ENCODE data around the gene CA5A. TPM values are rescaled to one million over a fixed set of nuclear protein-coding genes. Genes with fewer than 3 reads are reported as not detected.
A peak's percentile ranks its signal among the peaks of the same experiment; 100 is the strongest.

CA5A gene
- total RNA-seq, 1 donor from 2014 or later = 0.06 TPM

DNA sequence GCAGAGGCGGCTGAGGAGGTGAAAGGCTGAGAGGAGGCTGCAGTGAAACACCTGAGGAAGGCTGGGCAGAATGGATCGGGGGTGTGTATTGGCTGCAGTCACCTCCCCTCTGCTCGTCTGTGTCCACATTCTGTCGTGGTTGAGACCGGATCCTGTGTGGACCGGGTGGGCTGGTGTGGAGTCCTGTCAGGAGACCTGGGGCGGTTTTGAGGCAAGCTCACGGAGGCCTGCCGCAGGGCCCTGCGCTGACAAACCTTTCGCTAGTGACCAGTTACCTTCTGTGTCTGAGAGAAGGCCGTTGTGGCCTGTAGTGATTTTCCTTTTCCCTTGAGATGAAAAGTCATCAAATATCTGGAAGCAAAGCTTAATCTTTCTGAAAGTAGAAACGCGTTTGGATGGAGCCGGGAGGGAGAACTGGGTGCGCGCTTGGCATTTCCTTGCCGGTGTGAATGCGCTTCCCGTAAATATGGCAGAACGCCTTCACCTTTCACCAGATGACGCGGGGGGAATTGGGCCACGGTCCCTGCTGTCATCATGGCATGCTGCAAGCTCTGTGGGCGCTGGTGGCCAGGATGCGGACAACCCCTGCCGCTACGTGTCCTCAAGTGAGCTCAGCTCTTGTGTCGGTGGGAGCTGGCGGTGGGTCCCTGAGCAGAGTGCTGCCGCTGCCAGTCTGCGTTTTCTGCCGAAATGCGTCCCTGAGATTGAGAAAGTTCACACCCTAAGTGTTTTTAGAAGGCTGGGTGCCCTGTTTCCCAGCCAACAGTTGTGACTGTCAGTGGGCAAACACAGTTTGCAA, 21.2 kb upstream of the CA5A start:
- Histone ChIP-seq H3K27ac (no peak overlapping the region), H3K9me3 (no peaks in the 10 kb centered on the region), H3K4me1 (peaks cover 49% of the 10 kb centered on the region), H3K36me3 (peaks cover 13% of the 10 kb centered on the region), H3K27me3 (ENCODE audit: low read depth) (no peaks in the 10 kb centered on the region), H3K4me3 (no peak overlapping the region)
- TF ChIP-seq, protein P1, sequence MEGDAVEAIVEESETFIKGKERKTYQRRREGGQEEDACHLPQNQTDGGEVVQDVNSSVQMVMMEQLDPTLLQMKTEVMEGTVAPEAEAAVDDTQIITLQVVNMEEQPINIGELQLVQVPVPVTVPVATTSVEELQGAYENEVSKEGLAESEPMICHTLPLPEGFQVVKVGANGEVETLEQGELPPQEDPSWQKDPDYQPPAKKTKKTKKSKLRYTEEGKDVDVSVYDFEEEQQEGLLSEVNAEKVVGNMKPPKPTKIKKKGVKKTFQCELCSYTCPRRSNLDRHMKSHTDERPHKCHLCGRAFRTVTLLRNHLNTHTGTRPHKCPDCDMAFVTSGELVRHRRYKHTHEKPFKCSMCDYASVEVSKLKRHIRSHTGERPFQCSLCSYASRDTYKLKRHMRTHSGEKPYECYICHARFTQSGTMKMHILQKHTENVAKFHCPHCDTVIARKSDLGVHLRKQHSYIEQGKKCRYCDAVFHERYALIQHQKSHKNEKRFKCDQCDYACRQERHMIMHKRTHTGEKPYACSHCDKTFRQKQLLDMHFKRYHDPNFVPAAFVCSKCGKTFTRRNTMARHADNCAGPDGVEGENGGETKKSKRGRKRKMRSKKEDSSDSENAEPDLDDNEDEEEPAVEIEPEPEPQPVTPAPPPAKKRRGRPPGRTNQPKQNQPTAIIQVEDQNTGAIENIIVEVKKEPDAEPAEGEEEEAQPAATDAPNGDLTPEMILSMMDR (IDR thresholded peaks at IDR 0.05) = no peak
- intact Hi-C loops (cut with DNase I) = no loop called here
- ATAC-seq (no peak), DNase-seq (no peak)

DNA sequence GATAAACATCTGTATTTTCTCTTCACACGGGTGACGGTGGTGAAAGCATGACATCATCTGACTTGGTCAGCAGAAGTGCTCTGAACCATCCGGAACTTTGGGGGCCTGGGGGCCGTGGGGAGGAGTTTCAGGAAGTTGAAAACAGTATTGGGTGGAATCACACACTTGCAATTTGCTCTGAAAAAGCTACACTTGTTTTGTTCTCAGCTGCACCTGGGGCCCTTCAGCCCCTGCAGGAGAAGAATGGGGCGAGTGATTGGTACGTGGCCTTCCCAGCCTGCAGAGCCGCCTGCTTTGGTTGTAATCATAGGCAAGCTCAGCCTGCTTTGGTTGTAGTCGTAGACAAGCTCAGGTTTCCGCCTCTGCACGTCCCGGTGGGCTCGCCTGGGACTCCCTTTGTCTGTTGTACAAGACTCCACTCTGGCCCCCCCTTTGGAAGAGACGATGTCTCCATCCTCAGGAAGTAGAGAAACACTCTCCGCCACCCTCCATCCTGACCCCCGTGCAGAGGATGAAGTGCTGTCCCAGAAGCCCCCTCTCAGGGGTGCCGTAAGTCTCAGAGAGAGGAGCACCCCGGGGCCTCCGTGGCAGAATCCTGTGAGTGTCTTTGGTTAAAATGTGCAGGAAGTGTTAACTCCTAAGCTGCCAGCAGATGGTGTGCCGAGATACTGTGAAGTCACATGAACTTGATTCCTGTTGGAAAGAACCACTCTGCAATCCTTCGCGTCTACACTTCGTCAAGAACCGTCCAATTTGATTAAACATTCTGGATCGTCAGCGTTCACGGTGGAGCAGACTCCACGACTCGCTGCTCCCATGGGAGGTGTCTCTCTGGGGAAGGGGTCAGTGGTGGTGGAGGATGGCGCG, 20.3 kb upstream of the CA5A start:
- peaks cover 13% of the 10 kb centered on the region for H3K36me3 ChIP-seq
- peaks cover 56% of the 10 kb centered on the region for H3K4me1 ChIP-seq
- H3K27me3 ChIP-seq (ENCODE audit: low read depth) = no peaks in the 10 kb centered on the region
- DNase-seq = peak; percentile 62
- TF ChIP-seq, protein P1 (IDR thresholded peaks at IDR 0.05) = no peak
- peak overlapping the region; percentile 77 for H3K27ac ChIP-seq
- peak overlapping the region; percentile 15 for H3K4me3 ChIP-seq
- peak; percentile 5 to 8 for ATAC-seq
- no peaks in the 10 kb centered on the region for H3K9me3 ChIP-seq
- intact Hi-C loops (cut with DNase I) = no loop called here

DNA sequence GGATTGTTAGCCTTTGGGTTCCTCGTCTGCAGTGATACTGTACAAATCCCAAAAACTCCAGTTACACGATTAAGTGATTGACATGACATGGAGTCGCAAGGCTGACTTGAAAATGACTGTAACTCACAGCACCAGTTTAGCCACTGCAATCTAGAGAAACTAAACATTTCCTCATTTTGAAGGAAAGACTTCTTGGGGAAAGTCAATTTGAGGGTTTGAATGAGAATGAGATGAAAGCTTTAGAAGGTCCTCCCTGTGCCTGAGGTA, 19.7 kb upstream of the CA5A start:
- no peaks in the 10 kb centered on the region for H3K27me3 ChIP-seq (ENCODE audit: low read depth)
- intact Hi-C loops (cut with DNase I) = no loop called here
- H3K9me3 ChIP-seq = no peaks in the 10 kb centered on the region
- peak overlapping the region; percentile 77 for H3K27ac ChIP-seq
- ATAC-seq (no peak), DNase-seq (no peak)
- peaks cover 56% of the 10 kb centered on the region for H3K4me1 ChIP-seq
- TF ChIP-seq, protein P1 (IDR thresholded peaks at IDR 0.05) = no peak
- H3K36me3 ChIP-seq = peaks cover 13% of the 10 kb centered on the region
- peak overlapping the region; percentile 15 for H3K4me3 ChIP-seq

DNA sequence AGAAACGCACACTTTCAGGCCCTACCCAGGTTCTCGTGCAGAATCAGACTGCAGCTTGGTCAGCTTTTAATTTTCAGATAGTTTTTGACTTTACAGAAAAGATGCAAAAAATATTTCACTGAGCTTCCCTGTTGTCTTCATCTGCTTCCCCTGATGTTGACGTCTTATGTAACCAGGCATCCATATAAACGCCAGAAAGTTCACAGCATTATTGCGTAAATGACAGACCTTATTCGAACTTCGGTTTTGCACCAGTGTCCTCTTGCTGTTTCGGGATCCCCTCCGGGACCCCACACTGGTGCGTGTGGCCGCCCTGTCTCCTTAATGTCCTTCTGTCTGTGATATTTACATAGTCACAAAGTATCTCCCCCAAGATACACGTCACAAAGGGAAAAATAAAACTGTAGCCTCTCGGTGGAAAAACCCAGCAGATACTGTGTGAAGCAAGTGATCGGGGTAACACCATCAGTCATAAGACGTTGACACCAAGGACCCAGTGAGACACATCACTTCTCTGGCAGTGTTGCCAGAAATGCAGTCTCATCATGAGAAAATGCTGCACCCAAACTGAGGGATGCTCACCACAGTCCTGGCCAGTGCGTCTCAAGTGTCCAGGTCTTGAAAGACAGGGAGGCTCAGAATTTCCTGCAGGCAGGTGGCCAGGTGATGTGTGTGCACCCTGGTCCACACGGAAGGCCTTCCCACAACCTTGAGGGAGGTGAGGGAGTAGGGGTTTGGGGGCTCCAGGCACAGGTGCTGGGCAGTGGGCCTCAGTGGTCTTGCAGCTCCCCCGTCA, 19.2 kb upstream of the CA5A start:
- peaks cover 56% of the 10 kb centered on the region for H3K4me1 ChIP-seq
- DNase-seq = no peak

DNA sequence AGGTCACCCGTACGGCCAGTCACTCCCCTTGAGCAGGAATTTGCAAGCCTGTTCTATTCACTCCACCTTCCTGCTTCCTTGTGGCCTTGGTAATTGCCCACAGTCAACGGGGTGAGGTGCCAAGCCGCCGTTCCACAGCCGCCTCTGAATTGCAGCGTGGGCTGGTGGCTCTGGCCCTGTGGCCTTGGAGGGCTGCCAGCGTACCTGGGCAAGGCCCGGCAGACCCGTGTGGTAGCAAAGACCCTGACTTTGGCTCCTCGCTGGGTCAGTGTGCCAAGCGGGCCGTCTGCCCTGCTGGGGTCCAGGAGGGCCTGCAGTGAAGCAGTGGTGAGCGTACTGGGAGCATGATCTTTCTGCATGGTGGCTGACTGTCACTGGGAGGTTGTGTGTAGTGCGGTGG, 18.5 kb upstream of the CA5A start:
- Histone ChIP-seq H3K36me3 (peaks cover 13% of the 10 kb centered on the region), H3K27ac (peak overlapping the region; percentile 77), H3K4me3 (no peak overlapping the region), H3K27me3 (ENCODE audit: low read depth) (no peaks in the 10 kb centered on the region), H3K9me3 (no peaks in the 10 kb centered on the region), H3K4me1 (peaks cover 56% of the 10 kb centered on the region)
- intact Hi-C loops (cut with DNase I) = no loop called here
- DNase-seq (peak; percentile 61), ATAC-seq (no peak)
- TF ChIP-seq, protein P1 (IDR thresholded peaks at IDR 0.05) = no peak

More for the DNA sequence above, 19.2 kb upstream of the CA5A start:
- no peaks in the 10 kb centered on the region for H3K27me3 ChIP-seq (ENCODE audit: low read depth)
- H3K27ac ChIP-seq = peak overlapping the region; percentile 77
- TF ChIP-seq, protein P1 (IDR thresholded peaks at IDR 0.05) = no peak
- H3K36me3 ChIP-seq = peaks cover 13% of the 10 kb centered on the region
- no peak overlapping the region for H3K4me3 ChIP-seq
- no peak for ATAC-seq
- intact Hi-C loops (cut with DNase I) = no loop called here
- H3K9me3 ChIP-seq = no peaks in the 10 kb centered on the region
